Osteocyte (in vitro differentiated cells): ENCODE results near the gene UBE4A. TPM values are rescaled to one million over a fixed set of nuclear protein-coding genes. Genes with fewer than 3 reads are reported as not detected.

Source experiments
- DNase-seq: peaks from one replicate; pipeline ENCODE4 v3.0.0; 2021; ENCODE audit warnings: mixed read lengths; ENCODE audit not compliant: unreplicated experiment; ENCODE audit errors: extremely low spot score
- H3K27ac Mint-ChIP-seq: one replicate; pipeline ENCODE4 v1.8.0; 2021; ENCODE audit warnings: mild to moderate bottlenecking, mixed read lengths; ENCODE audit not compliant: unreplicated experiment
- H3K27me3 Mint-ChIP-seq: one replicate; pipeline ENCODE4 v1.8.0; 2021; ENCODE audit warnings: mixed read lengths; ENCODE audit not compliant: unreplicated experiment
- H3K36me3 Mint-ChIP-seq: one replicate; pipeline ENCODE4 v1.8.0; 2021; ENCODE audit warnings: mixed read lengths; ENCODE audit not compliant: unreplicated experiment
- H3K4me1 Mint-ChIP-seq: one replicate; pipeline ENCODE4 v1.8.0; 2021; ENCODE audit warnings: mixed read lengths; ENCODE audit not compliant: unreplicated experiment
- H3K4me3 Mint-ChIP-seq: one replicate; pipeline ENCODE4 v1.8.0; 2021; ENCODE audit warnings: mild to moderate bottlenecking, moderate library complexity, mixed read lengths; ENCODE audit not compliant: unreplicated experiment
- H3K9me3 Mint-ChIP-seq: one replicate; pipeline ENCODE4 v1.8.0; 2021; ENCODE audit warnings: mixed read lengths; ENCODE audit not compliant: unreplicated experiment
- total RNA-seq: library from RNA; stranded (reverse); gene quantifications from 2 replicates; pipeline ENCODE4 v1.2.1, GENCODE V29; 2021
- TF ChIP-seq, protein P1 (sequence below): fragments of 200-600 bp; sonication (generic); IDR thresholded peaks from 2 replicates; pipeline ENCODE4 v1.5.0; 2021; ENCODE audit warnings: antibody characterized with exemption, mild to moderate bottlenecking, moderate library complexity

UBE4A gene
- total RNA-seq, 1 donor from 2014 or later = 47.3 TPM

DNA sequence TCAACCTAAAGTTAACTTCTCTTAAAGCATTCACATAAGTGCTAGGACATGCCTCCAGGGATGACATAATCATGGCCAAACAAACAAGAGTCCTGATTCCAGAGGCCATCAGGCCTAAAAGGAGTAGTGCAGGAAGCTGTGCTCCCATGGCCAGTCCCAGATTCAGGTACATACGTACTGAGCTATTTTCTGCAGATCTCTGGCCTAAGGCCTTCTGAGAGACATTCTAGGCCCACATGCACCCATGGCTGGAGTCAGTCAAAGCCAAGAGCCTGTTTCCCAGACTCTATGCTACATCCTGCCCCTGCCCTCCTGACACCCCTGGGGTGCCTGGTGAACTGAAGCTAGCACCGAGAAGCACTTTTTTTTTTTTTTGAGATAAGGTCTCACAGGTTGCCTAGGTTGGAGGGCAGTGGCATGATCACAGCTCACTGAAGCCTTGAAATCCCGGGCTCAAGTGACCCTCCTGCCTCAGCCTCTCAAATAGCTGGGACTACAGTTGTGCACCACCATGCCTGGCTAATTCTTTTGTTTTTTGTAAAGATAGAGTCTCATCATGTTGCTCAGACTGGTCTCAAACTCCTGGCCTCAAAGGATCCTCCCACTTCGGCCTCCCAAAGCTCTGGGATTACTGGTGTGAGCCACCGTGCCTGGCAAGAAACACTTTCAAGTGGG is 17.4 kb upstream of the UBE4A start:
- H3K4me3 Mint-ChIP-seq = no peak overlapping the region
- no peaks in the 10 kb centered on the region for H3K36me3 Mint-ChIP-seq
- H3K9me3 Mint-ChIP-seq = no peaks in the 10 kb centered on the region
- peaks cover 46% of the 10 kb centered on the region for H3K27me3 Mint-ChIP-seq
- no peak overlapping the region for H3K27ac Mint-ChIP-seq
- TF ChIP-seq, protein P1, sequence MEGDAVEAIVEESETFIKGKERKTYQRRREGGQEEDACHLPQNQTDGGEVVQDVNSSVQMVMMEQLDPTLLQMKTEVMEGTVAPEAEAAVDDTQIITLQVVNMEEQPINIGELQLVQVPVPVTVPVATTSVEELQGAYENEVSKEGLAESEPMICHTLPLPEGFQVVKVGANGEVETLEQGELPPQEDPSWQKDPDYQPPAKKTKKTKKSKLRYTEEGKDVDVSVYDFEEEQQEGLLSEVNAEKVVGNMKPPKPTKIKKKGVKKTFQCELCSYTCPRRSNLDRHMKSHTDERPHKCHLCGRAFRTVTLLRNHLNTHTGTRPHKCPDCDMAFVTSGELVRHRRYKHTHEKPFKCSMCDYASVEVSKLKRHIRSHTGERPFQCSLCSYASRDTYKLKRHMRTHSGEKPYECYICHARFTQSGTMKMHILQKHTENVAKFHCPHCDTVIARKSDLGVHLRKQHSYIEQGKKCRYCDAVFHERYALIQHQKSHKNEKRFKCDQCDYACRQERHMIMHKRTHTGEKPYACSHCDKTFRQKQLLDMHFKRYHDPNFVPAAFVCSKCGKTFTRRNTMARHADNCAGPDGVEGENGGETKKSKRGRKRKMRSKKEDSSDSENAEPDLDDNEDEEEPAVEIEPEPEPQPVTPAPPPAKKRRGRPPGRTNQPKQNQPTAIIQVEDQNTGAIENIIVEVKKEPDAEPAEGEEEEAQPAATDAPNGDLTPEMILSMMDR = no peak
- H3K4me1 Mint-ChIP-seq = no peaks in the 10 kb centered on the region
- DNase-seq = no peak

GRCh38 chr11:118342503-118343161 is 16.8 kb upstream of the UBE4A start, which contains the start of gene CD3D:
CD3D (minus strand) TSS chr11:118342705; CDS start chr11:118342607, 98 bp downstream.
- Mint-ChIP-seq H3K27me3 (peaks cover 47% of the 10 kb centered on the region), H3K27ac (no peak within 1 kb of the TSS), H3K4me1 (no peaks in the 10 kb centered on the region), H3K4me3 (no peak within 1 kb of the TSS), H3K9me3 (no peaks in the 10 kb centered on the region), H3K36me3 (no peaks in the 10 kb centered on the region)
- DNase-seq = no peak
- TF ChIP-seq, protein P1 = no peak

DNA sequence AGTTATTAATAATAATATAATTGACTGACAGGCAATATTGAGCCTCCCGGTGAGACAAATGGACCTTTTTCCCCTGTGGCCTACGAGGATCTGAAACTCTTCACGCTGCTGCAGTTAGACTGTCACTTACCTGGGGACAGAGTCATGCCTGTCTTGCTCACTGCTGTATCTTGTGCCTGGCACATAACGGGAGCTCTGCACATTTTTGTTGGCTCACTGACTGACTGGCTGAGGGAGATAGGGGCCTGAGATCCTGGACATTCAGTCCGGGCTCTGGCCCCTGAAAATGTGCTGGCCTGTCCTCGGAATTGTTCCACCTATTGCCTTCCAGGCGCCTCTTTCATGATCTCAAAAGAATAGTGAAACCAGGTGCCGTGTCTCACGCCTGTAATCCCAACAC is 16.2 kb upstream of the UBE4A start:
- H3K36me3 Mint-ChIP-seq = no peaks in the 10 kb centered on the region

DNA sequence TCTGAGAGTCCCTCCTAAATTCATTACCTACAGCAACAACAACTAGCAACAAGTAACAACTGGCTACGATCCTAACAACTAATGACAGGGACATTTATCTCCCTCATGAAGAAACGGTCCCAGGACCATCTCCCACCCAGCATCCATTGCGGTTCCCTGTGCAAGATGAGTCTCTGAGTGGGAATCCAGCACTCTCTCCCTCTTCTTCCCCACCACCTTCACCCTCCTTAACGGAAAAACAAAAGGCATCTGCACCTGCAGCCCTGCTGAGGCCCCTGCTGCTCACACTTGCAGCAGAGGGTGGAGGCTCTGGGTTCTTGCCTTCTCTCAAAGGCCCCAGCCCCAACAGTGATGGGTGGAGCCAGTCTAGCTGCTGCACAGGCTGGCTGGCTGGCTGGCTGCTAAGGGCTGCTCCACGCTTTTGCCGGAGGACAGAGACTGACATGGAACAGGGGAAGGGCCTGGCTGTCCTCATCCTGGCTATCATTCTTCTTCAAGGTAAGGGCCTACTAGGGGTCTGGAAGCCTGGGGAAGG is 15.4 kb upstream of the UBE4A start, which contains the start of gene CD3G:
CD3G (plus strand) TSS at position 364 of the 535 bp plus-strand sequence; CDS start at position 444, 80 bp downstream.
- no peaks in the 10 kb centered on the region for H3K36me3 Mint-ChIP-seq
- H3K27me3 Mint-ChIP-seq = peaks cover 54% of the 10 kb centered on the region
- TF ChIP-seq, protein P1 = no peak
- no peak within 1 kb of the TSS for H3K27ac Mint-ChIP-seq
- no peak within 1 kb of the TSS for H3K4me3 Mint-ChIP-seq
- H3K9me3 Mint-ChIP-seq = no peaks in the 10 kb centered on the region
- DNase-seq = peak; percentile 38
- H3K4me1 Mint-ChIP-seq = no peaks in the 10 kb centered on the region

More for the DNA sequence above, 16.2 kb upstream of the UBE4A start:
- TF ChIP-seq, protein P1 = no peak
- no peak for DNase-seq
- H3K9me3 Mint-ChIP-seq = no peaks in the 10 kb centered on the region
- no peaks in the 10 kb centered on the region for H3K4me1 Mint-ChIP-seq
- H3K4me3 Mint-ChIP-seq = no peak overlapping the region
- H3K27ac Mint-ChIP-seq = no peak overlapping the region
- H3K27me3 Mint-ChIP-seq = peaks cover 52% of the 10 kb centered on the region

DNA sequence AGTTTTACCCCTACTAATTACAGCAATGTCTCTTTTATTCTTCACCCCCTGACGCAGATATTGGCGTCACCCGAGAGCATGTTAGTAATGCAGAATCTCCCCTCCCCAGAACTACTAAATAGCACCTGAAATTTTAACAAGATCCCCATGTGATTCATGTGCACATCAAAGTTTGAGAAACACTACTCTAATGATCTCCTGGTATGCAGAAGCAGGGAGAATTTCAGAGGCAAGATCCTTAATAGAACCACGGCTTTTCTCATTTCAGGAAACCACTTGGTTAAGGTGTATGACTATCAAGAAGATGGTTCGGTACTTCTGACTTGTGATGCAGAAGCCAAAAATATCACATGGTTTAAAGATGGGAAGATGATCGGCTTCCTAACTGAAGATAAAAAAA is 9.9 kb upstream of the UBE4A start:
- Mint-ChIP-seq H3K27ac (no peak overlapping the region), H3K4me3 (no peak overlapping the region), H3K4me1 (no peaks in the 10 kb centered on the region), H3K27me3 (peaks cover 54% of the 10 kb centered on the region), H3K9me3 (no peaks in the 10 kb centered on the region), H3K36me3 (no peaks in the 10 kb centered on the region)
- DNase-seq = no peak
- TF ChIP-seq, protein P1 = no peak
